Left lung (tissue), 10 donors: ENCODE data around the gene MAST3. TPM values are rescaled to one million over a fixed set of nuclear protein-coding genes. Genes with fewer than 3 reads are reported as not detected.

Experiments used
- ATAC-seq: fragments of 200-7000 bp; cut with Tn5 transposase; one replicate; pipeline ENCODE4 v1.9.1; 2020; ENCODE audit warnings: moderate library complexity
- DNase-seq, 4 donors: peaks; one replicate each; pipeline ENCODE4 v3.0.0-alpha.2; 2013 to 2020
- H3K27ac ChIP-seq, 2 donors: fragments of 200-600 bp; sonication (generic) in 1 of 2; one replicate each; pipeline versions ENCODE4 v1.5.0 to v1.8.0; 2020 to 2021
- H3K27me3 ChIP-seq, 2 donors: fragments of 200-600 bp; sonication (generic) in 1 of 2; one replicate each; pipeline versions ENCODE4 v1.5.0 to v1.8.0; 2020 to 2021
- H3K36me3 ChIP-seq, 2 donors: fragments of 200-600 bp; sonication (generic) in 1 of 2; one replicate each; pipeline versions ENCODE4 v1.5.0 to v1.8.0; 2020 to 2021
- H3K4me1 ChIP-seq, 2 donors: fragments of 200-600 bp; one replicate each; pipeline ENCODE4 v1.8.0; 2021
- H3K4me3 ChIP-seq, 2 donors: fragments of 200-600 bp; sonication (generic) in 1 of 2; one replicate each; pipeline versions ENCODE4 v1.5.0 to v1.8.0; 2020 to 2021; ENCODE audit warnings: mild to moderate bottlenecking in 1 of 2
- H3K9me3 ChIP-seq, 2 donors: fragments of 200-600 bp; sonication (generic) in 1 of 2; one replicate each; pipeline versions ENCODE4 v1.5.0 to v1.8.0; 2020 to 2021
- CTCF ChIP-seq, 2 donors: fragments of 200-600 bp; sonication (generic) in 1 of 2; IDR thresholded peaks; one replicate each; pipeline versions ENCODE4 v1.5.0 to v1.8.0; 2021; ENCODE audit warnings: antibody characterized with exemption in 2 of 2
- intact Hi-C, 2 donors: fragments of 100-400 bp; cut with DNase I; formaldehyde crosslinking; loops; one replicate each; pipeline versions ENCODE4 v1.11.2 to v1.14.2; 2022
- polyA plus RNA-seq, 6 donors: library from polyadenylated mRNA; unstranded; fragments of 120-200 nt; gene quantifications; one replicate each; pipeline ENCODE4 v1.2.1, GENCODE V29; 2013; ENCODE audit not compliant: insufficient read length in 6 of 6
- total RNA-seq, 2 donors: library from RNA; stranded (reverse); fragmentation: NEBNext Ultra II Directional; extraction: Animal tissue kit (Norgen Biotek cat#: 25700); gene quantifications; one replicate each; pipeline ENCODE4 v1.2.1, GENCODE V29; 2021
- donor health status: DM: no; HTN: yes; CAD: no.
- donor health status: DM: no; HTN: no; CAD: no.

Gene MAST3
- total and polyA plus RNA-seq, 8 donors = 4.7 to 30.3 (median 6.7) TPM

DNA sequence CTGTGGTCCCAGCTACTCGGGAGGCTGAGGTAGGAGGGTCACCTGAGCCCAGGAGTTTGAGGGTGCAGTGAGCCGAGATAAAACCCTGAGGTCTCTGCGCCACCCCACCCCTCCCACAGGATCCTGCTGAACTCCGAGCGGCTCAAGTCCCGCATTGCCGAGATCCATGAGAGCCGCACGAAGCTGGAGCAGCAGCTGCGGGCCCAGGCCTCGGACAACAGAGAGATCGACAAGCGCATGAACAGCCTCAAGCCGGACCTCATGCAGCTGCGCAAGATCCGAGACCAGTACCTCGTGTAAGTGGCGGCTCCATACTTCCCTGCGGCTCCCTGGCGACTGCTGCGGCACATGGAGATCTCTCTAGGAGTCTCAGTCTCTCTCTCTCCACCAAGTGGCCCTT lies 69.4 kb downstream of the MAST3 start:
- no peaks in the 10 kb centered on the region for H3K27me3 ChIP-seq
- H3K27ac ChIP-seq = no peak overlapping the region
- peaks cover 0 to 76% of the 10 kb centered on the region in 2 donors for H3K36me3 ChIP-seq
- peaks cover 0 to 42% of the 10 kb centered on the region in 2 donors for H3K4me1 ChIP-seq
- DNase-seq (no peak), ATAC-seq (no peak)
- no peaks in the 10 kb centered on the region for H3K9me3 ChIP-seq
- no peak overlapping the region for H3K4me3 ChIP-seq
- TF ChIP-seq CTCF (IDR thresholded peaks at IDR 0.05) = no peak
- intact Hi-C loops = loop anchor here in 1 of 2 donors (5.0 kb wide), 1 partner anchor 55 kb away; no protein-coding TSS in a partner anchor

DNA sequence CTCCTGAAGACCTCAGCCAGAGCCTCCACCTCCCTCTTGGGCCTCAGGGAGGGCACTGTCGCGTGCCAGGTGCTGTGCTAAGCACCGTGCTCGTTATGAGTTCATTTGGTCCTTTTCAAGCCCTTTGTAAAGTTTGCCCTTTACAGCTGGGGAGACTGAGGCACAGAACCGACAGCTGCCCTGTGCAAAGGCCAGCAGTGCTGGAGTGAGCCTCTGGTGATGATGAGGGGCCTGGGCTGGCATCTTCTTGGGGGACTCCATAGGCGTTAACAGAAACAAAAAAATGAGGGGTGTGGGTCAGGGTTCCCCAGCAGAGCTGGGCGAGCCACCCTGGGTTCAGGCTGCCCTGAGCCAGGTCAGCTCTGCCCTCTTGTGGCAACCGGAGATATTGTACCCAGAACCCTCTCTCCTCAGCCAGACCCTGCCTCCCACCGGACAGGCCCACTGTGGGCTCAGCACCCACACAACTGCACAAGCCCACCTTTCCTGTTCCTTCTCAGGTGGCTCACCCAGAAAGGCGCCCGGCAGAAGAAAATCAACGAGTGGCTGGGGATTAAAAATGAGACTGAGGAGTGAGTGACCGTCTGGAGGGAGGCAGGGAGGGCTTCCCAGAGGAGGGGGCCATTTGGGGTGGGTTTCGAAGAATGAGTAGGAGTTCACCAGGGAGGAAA lies 70.5 kb downstream of the MAST3 start:
- Histone ChIP-seq H3K9me3 (no peaks in the 10 kb centered on the region), H3K27ac (no peak overlapping the region), H3K36me3 (peaks cover 0 to 65% of the 10 kb centered on the region in 2 donors), H3K4me3 (no peak overlapping the region), H3K27me3 (no peaks in the 10 kb centered on the region), H3K4me1 (peaks cover 0 to 52% of the 10 kb centered on the region in 2 donors)
- ATAC-seq = peak; percentile 64
- intact Hi-C loops = loop anchor here in 1 of 2 donors (5.0 kb wide), 1 partner anchor 56 kb away; no protein-coding TSS in a partner anchor
- peak in 2 of 4 donors; percentile 37 to 51 for DNase-seq
- TF ChIP-seq CTCF (IDR thresholded peaks at IDR 0.05) = peak; percentile 59 to 86

DNA sequence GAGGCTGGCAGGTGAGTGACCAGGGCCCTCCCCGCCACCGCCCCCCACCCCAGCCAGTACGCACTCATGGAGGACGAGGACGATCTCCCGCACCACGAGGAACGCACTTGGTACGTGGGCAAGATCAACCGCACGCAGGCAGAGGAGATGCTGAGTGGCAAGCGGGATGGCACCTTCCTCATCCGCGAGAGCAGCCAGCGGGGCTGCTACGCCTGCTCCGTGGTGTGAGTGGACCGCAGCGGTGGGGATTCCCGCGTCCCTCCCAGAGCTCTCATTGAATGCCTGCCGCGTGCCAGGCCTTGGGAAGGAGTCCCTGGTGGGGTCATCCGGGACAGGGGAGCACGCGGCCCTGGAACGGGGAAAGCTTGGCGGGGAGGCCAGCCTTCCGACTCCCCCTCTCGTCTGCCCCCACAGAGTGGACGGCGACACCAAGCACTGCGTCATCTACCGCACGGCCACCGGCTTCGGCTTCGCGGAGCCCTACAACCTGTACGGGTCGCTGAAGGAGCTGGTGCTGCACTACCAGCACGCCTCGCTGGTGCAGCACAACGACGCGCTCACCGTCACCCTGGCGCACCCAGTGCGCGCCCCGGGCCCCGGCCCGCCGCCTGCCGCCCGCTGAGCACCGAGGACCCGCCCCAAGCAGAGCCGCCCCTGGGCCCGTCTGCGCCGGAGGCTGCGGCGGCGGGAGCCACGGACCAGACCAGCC lies 71.2 kb downstream of the MAST3 start:
- DNase-seq (no peak), ATAC-seq (no peak)
- Histone ChIP-seq H3K27ac (peak overlapping the region in 1 of 2 donors; percentile 88), H3K36me3 (peaks cover 0 to 58% of the 10 kb centered on the region in 2 donors), H3K9me3 (no peaks in the 10 kb centered on the region), H3K4me1 (peaks cover 4 to 59% of the 10 kb centered on the region in 2 donors), H3K4me3 (no peak overlapping the region), H3K27me3 (no peaks in the 10 kb centered on the region)
- intact Hi-C loops = loop anchor here in 1 of 2 donors (5.0 kb wide), 1 partner anchor 57 kb away; no protein-coding TSS in a partner anchor
- TF ChIP-seq CTCF (IDR thresholded peaks at IDR 0.05) = no peak

GRCh38 chr19:18170714-18171255 lies 73.2 kb downstream of the MAST3 start:
- Histone ChIP-seq H3K27ac (peak overlapping the region; percentile 75 to 88), H3K4me3 (peak overlapping the region in 1 of 2 donors; percentile 19), H3K4me1 (peaks cover 4 to 73% of the 10 kb centered on the region in 2 donors), H3K9me3 (no peaks in the 10 kb centered on the region), H3K36me3 (peaks cover 0 to 49% of the 10 kb centered on the region in 2 donors), H3K27me3 (no peaks in the 10 kb centered on the region)
- peak; percentile 4 for ATAC-seq
- intact Hi-C loops = no loop called here
- DNase-seq = peak in 1 of 4 donors; percentile 80
- TF ChIP-seq CTCF (IDR thresholded peaks at IDR 0.05) = no peak
